GM21423 (cell line): Measurements from ENCODE around the gene DDX31.
"Not testable (repeated sequence)": the region's sequence is repeated elsewhere in the genome, so short reads cannot be mapped to it uniquely, and the experiment has no call there.

Experiments
- ATAC-seq: cut with Tn5 transposase; IDR thresholded peaks from one replicate; pipeline ENCODE4 v1.9.1; 2021; ENCODE audit warnings: mild to moderate bottlenecking, moderate library complexity; ENCODE audit not compliant: unreplicated experiment

Gene DDX31

GRCh38 chr9:132583584-132584304, 86.0 kb downstream of the DDX31 start:
- no peak for ATAC-seq

GRCh38 chr9:132582786-132583583, 86.8 kb downstream of the DDX31 start:
- ATAC-seq = no peak

DNA sequence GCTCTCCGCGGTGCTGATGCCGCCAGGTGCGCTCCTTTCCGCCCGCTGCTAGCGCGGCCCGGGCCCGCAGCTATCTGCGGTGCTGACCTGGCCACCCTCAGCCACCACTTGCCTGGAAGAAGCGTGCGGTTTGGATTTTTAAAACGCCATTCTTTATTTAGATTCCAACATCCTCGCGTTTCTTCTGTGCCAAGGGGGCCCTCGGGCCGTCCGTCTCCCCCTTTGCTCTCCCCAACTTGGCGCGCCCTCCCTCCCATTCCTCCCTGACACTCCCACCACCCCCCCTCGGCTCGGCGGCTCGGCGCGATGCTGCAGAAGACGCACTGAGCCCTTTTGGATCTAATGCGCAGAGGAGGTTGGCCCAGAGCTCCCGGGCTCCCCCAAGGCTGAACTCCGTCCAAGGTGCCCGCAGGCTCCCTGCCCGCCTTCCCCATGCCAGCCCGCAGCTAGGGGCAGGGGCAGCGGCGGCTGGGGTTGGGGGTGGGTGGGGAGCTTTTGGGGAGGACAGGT, 87.5 kb downstream of the DDX31 start, which contains the start of gene BARHL1:
Gene BARHL1, plus strand, starts transcription at position 331 of the 510 bp plus-strand sequence. CDS start 192 bp downstream, outside the sequence.
- no peak for ATAC-seq

- no peak for ATAC-seq
Measured at GRCh38 chr9:132579427-132579798, 90.4 kb downstream of the DDX31 start.

DNA sequence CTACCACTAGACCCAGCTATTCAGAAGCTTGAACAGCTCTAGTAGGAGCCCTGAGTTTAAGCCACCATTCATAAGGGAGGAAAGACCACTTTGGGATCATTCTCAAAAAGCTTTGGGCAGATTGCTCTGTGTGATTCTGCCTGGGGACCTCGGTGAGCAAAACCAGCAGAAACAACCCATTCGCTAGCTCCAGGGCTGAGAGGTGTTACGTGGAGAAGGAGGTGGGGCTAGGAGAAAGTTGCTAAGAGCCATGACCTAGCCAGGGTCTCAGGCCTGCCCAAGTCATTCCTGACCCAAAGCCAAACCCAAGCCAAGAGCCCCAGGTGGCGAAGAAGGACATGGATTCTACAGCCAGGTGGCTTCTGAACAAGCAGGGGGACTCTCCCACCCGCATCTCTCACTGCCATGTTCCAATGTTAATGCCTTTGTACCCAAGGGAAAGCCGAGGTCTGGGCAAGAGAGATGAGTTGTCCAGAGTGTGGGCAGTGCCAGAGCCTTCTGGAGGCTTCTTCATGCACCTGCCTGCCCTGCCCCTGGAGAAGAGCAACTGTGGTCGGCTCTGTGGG, 91.3 kb downstream of the DDX31 start:
- no peak for ATAC-seq

GRCh38 chr9:132577119-132577518, 92.7 kb downstream of the DDX31 start:
- no peak for ATAC-seq

DNA sequence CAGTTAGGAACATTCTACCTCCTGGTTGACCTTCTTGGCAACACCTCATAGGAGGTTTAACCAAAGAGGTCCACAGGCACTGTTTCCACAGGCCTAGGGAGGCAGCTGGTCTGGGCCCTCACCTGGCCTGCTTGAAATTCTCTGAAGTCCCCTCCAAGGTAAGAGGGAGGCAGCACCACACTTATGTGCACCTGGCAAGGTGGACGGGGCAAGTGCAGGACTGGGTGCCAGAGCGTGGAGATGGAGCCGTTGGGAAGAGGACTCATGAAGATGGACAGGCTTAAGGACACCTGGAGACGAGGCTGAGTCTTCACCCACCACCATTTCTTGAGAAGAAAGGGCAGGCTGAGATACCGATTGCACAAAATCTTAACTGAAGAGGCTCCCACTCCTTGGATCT, 94.0 kb downstream of the DDX31 start:
- no peak for ATAC-seq

DNA sequence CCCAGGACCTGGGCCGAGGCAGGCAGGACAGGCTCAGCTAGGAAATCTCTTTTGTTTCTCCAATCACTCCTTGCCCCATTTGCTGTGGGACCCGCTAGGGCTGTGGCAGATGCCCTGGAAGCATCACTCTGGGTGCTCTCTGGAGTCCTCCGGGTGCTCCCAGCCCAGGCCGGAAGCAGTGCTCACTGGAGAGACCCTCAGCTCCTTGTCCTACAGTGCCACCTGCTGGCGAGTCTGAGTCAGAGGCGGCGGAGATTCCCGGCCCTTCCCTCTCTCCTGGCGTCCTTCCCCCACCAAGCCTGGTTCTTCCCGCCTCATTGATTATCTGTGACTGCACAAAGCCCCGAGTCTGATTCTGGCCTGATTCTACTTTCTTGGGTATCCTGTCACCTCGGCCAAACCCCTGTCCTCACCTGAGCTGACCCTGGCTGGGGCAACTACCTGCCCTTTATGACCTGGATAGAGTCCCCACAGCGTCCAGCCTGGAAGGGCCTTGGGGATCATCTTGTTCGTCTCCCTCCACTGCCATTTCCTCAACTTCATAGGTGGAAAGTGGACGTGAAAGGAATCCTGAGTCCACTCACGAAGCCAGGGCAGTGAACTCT, 94.7 kb downstream of the DDX31 start:
- no peak for ATAC-seq

GRCh38 chr9:132572921-132573320, 96.9 kb downstream of the DDX31 start:
- no peak for ATAC-seq

- ATAC-seq = no peak
Measured at GRCh38 chr9:132571806-132572600, 97.8 kb downstream of the DDX31 start.

DNA sequence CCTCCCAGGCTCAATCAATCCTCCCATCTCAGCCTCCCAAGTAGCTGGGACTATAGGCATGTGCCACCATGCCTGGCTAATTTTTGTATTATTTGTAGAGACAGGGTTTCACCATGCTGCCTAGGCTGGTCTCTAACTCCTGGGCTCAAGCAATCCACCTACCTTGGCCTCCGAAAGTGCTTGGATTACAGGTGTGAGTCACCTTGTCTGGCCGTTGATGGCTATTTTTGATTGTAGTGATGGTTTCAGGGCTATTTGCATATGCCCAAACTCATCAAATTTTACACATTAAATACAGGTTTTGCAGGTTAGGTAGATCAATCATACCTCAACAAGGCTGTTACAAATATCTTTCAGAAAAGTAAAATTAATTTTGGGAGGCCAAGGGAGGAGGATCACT, 101.0 kb downstream of the DDX31 start:
- not testable (repeated sequence) for ATAC-seq

- no peak for ATAC-seq
Measured at GRCh38 chr9:132564526-132564925, 105.3 kb downstream of the DDX31 start.

DNA sequence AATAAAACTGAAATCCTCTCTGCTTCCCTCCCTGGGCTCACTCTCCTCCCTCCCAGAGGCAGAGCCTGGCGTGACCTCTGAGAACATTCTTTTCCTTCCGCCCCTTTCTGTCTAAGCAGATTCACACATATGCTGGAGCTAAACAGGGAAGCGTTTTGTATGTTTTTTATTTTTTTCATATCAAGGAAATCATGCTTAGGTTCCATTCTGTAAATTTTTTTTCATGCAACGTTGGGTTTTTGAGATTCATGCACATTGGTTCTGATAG, 107.5 kb downstream of the DDX31 start:
- no peak for ATAC-seq

GRCh38 chr9:132560616-132561202, 109.1 kb downstream of the DDX31 start:
- ATAC-seq = no peak

DNA sequence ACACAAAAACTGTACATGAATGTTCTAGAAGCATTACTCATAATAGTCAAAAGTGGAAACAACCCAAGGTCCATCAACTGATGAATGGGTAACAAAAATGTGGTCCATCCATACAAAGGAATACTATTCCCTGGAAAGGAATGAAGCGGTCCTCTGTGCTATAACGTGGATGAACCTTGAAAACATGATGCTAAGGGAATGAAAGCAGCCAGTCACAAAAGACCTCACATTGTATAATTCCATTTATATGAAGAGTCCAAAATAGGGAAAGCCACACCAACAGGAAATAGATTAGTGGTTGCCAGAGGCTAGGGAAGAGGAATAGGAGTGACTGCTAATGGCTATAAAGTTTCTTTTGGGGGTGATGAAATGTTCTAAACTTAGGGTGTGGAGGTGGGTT, 110.1 kb downstream of the DDX31 start:
- ATAC-seq = no peak

DNA sequence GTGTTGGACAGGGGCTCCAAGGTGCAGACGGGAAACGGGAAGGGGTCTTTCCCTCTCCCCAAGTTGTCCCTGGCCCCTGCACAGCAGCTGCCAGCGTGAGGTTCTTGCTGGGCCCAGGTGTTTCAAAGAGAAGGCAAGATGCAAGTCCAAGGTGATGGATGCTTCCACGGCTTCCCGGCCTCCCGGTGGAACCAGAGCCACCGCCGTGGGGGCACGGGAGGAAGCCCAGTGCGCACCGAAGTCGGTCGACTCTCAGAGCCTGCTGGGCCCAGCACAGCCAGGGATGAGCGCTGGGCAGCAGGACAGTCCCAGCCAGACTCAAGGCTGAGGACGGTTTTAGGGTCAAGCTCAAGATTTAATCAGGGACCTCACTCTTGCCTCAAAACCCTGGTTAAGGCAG, 112.6 kb downstream of the DDX31 start:
- ATAC-seq = no peak

DNA sequence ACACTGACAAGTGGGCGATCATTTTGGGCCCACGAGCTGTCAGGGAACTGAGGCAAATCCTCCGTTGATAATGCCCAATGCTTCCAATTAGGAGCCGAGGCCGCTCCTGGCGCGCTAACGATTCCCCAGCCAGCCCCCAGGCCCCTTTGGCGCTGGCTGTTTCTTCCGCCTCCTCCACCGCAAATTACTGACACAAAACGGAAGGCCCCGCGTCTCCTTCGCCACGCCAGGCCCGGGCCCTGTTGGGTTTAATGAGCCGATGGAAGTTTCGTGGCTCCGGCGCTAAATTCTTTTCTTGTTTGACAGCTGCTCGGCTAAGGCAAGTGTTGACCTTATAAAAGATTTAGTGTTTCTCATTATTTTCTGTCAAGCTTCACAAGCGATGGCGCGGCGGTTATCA, 113.1 kb downstream of the DDX31 start:
- ATAC-seq = no peak

GRCh38 chr9:132556235-132556634, 113.5 kb downstream of the DDX31 start:
- no peak for ATAC-seq

DNA sequence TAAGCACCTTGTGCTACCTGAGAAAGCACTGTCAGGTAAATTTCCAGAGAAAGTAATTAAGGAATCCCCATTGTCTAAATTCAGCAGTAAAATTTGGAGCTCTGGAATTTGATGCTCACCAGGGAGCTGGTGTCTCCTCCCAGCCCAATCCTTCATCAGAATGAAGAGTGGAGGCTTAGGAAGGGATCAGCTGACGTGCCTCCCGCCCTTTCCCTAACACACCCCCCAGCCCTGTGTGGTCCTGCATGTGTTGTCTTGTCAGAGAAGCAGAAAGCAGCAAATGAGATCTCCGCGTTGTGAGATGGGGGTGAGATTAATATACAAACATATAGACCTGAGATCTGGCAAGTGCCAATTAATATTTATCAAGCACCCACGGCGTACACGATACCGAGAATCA, 114.3 kb downstream of the DDX31 start:
- no peak for ATAC-seq

- ATAC-seq = no peak
Measured at GRCh38 chr9:132554755-132555154, 115.0 kb downstream of the DDX31 start.
